Heart left ventricle (tissue), 16 donors: ENCODE measurements around the gene AP1G2. TPM values are rescaled to one million over a fixed set of nuclear protein-coding genes. Genes with fewer than 3 reads are reported as not detected.
A peak's percentile ranks its signal among the peaks of the same experiment; 100 is the strongest.

Experiments
- ATAC-seq, 4 donors: fragments of 200-7000 bp; cut with Tn5 transposase; one replicate each; pipeline ENCODE4 v1.9.1; 2020 to 2022; ENCODE audit warnings: moderate library complexity in 4 of 4, mild to moderate bottlenecking in 3 of 4, moderate number of reproducible peaks in 1 of 4
- DNase-seq, 5 donors: peaks; one replicate each; pipeline ENCODE4 v3.0.0-alpha.2; 2020
- H3K27ac ChIP-seq, 12 donors: fragments of 200-600 bp; sonication (generic) in 4 of 12; one replicate each; pipeline versions ENCODE4 v1.5.0 to v1.8.0; 2016 to 2022; ENCODE audit warnings: mild to moderate bottlenecking in 2 of 12
- H3K27me3 ChIP-seq, 9 donors: fragments of 200-600 bp; sonication (generic) in 2 of 9; one replicate each; pipeline versions ENCODE4 v1.5.1 to v1.8.0; 2016 to 2022; ENCODE audit warnings: mild to moderate bottlenecking in 3 of 9
- H3K36me3 ChIP-seq, 9 donors: fragments of 200-600 bp; sonication (generic) in 2 of 9; one replicate each; pipeline versions ENCODE4 v1.5.0 to v1.8.0; 2018 to 2022; ENCODE audit warnings: mild to moderate bottlenecking in 2 of 9
- H3K4me1 ChIP-seq, 12 donors: fragments of 200-600 bp; sonication (generic) in 4 of 12; one replicate each; pipeline versions ENCODE4 v1.5.0 to v1.8.0; 2016 to 2022; ENCODE audit warnings: mild to moderate bottlenecking in 3 of 12
- H3K4me3 ChIP-seq, 12 donors: fragments of 200-600 bp; sonication (generic) in 4 of 12; one replicate each; pipeline versions ENCODE4 v1.5.0 to v1.8.0; 2017 to 2022; ENCODE audit warnings: mild to moderate bottlenecking in 9 of 12, moderate library complexity in 4 of 12
- H3K9me3 ChIP-seq, 12 donors: fragments of 200-600 bp; sonication (generic) in 4 of 12; one replicate each; pipeline versions ENCODE4 v1.5.0 to v1.8.0; 2016 to 2022; ENCODE audit warnings: mild to moderate bottlenecking in 1 of 12
- CTCF ChIP-seq, 12 donors: fragments of 200-600 bp; sonication (generic) in 4 of 12; IDR thresholded peaks; one replicate each; pipeline versions ENCODE4 v1.5.0 to v1.8.0; 2018 to 2022; ENCODE audit warnings: antibody characterized with exemption in 12 of 12, mild to moderate bottlenecking in 5 of 12
- POLR2A ChIP-seq, 2 donors: fragments of 450-650 bp; IDR thresholded peaks; one replicate each; pipeline ENCODE4 v1.6.1; 2017; ENCODE audit warnings: antibody characterized with exemption in 2 of 2, mild to moderate bottlenecking in 2 of 2, moderate library complexity in 2 of 2
- WGBS, 4 donors: extraction: QIAGEN DNeasy Blood & Tissue Kit in 2 of 4; methylation state at CpG; one replicate each; pipeline versions ENCODE4 v1.1.5 to v1.1.7; 2013 to 2018; 5-methylcytosine and 5-hydroxymethylcytosine counted together
- intact Hi-C, 10 donors: fragments of 100-400 bp; cut with DNase I; formaldehyde crosslinking; loops; one replicate each; pipeline versions ENCODE4 v1.11.1 to v1.14.2; 2022
- polyA plus RNA-seq, 2 donors: library from polyadenylated mRNA; stranded (reverse); fragments of 200-250 nt; gene quantifications; one replicate each; pipeline ENCODE4 v1.2.3, GENCODE V29; 2013
- total RNA-seq, 9 donors: library from RNA; depleted of rRNA in 2 of 9; stranded (reverse); fragments of >200 nt in 2 of 9; fragmentation: NEBNext Ultra II Directional in 3 of 9; extraction: Animal tissue kit (Norgen Biotek cat#: 25700) in 3 of 9; gene quantifications; one replicate each; pipeline versions ENCODE4 v1.1.0 to v1.2.4, GENCODE V29; 2016 to 2023
- donor health status: ischemic (EF 13 %, LVEDD 7.1; RV severe dilation, severe dysfunction).
- donor health status: healthy with polysubstance abuse.
- donor health status: DM: no; HTN: yes; CAD: no.
- donor health status: DM: no; HTN: no; CAD: no.
- donor health status: ischemic (EF 25% LVEDD 6.9; RV normal size, moderate dysfunction).
- donor health status: ischemic (EF 25% LVEDD 5.7; RV mildly dilated, moderate dysfunction).
- donor health status: healthy.
- donor health status: DM: yes; HTN: yes; CAD: no.
- donor health status: ischemic (EF 35%, LVEDD 5.7; RV mildly dilated, moderate dysfunction).
- donor health status: nonischemic (EF 11% LVEDD 7.7; RV severe dilation, severe dysfunction).
- donor health status: DM: yes; HTN: yes; CAD: no.
- donor health status: PGD.
- donor health status: ischemic (EF 29% LVEDD 5.4; RV normal size, mild dysfunction).
- donor health status: nonischemic (EF 23%, LVEDD 6.1; RV moderate dilation, normal function).

The AP1G2 gene
- total and polyA plus RNA-seq, 11 donors = 7.2 to 33.8 (median 11.6) TPM

GRCh38 chr14:23561873-23562821, 5.4 kb downstream of the AP1G2 start:
- intact Hi-C loops = loop anchor here in 8 of 10 donors (1.0 to 10.0 kb wide), 7 partner anchors 81 to 297 kb away; partner anchors contain the start of gene PABPN1 (in 5 of the 8)
- no peak overlapping the region for H3K27ac ChIP-seq
- H3K4me1 ChIP-seq = peaks cover 0 to 24% (median 8%) of the 10 kb centered on the region in 12 donors
- H3K4me3 ChIP-seq = no peak overlapping the region
- DNase-seq = no peak
- H3K9me3 ChIP-seq = no peaks in the 10 kb centered on the region
- TF ChIP-seq POLR2A (IDR thresholded peaks at IDR 0.05) = no peak
- TF ChIP-seq CTCF (IDR thresholded peaks at IDR 0.05) = no peak
- ATAC-seq = peak in 1 of 4 donors; percentile 12
- 78 to 86% (median 79%) methylated on average over 14 to 15 of the region's 15 CpGs for WGBS, 4 donors
- peaks cover 0 to 77% (median 17%) of the 10 kb centered on the region in 9 donors for H3K36me3 ChIP-seq
- no peaks in the 10 kb centered on the region for H3K27me3 ChIP-seq

- no peak overlapping the region for H3K4me3 ChIP-seq
- no peaks in the 10 kb centered on the region for H3K27me3 ChIP-seq
- no peak for ATAC-seq
- peaks cover 0 to 77% (median 17%) of the 10 kb centered on the region in 9 donors for H3K36me3 ChIP-seq
- 76 to 100% (median 87%) methylated on average over 2 of the region's 2 CpGs for WGBS, 4 donors
- no peaks in the 10 kb centered on the region for H3K9me3 ChIP-seq
- no peak overlapping the region for H3K27ac ChIP-seq
- no peak for TF ChIP-seq POLR2A (IDR thresholded peaks at IDR 0.05)
- intact Hi-C loops = loop anchor here in 7 of 10 donors (2.0 to 10.0 kb wide), 5 partner anchors 80 to 296 kb away; partner anchors contain the start of gene PABPN1 (in 5 of the 7)
- peaks cover 0 to 24% (median 12%) of the 10 kb centered on the region in 12 donors for H3K4me1 ChIP-seq
- no peak for DNase-seq
Observed at GRCh38 chr14:23561259-23561658, 6.3 kb downstream of the AP1G2 start.

- H3K27ac ChIP-seq = no peak overlapping the region
- ATAC-seq = no peak
- peaks cover 0 to 31% (median 18%) of the 10 kb centered on the region in 12 donors for H3K4me1 ChIP-seq
- no peak for TF ChIP-seq POLR2A (IDR thresholded peaks at IDR 0.05)
- no peak for TF ChIP-seq CTCF (IDR thresholded peaks at IDR 0.05)
- intact Hi-C loops = loop anchor here (1.0 to 10.0 kb wide), 8 partner anchors 79 to 295 kb away; partner anchors contain the start of genes PABPN1 (in 6 of the 10), BCL2L2 (in 1 of the 10) and PPP1R3E (in 1 of the 10)
- peaks cover 0 to 70% (median 17%) of the 10 kb centered on the region in 9 donors for H3K36me3 ChIP-seq
- H3K27me3 ChIP-seq = no peaks in the 10 kb centered on the region
- DNase-seq = no peak
- no peaks in the 10 kb centered on the region for H3K9me3 ChIP-seq
- WGBS, 4 donors = 89 to 95% (median 90%) methylated on average over 3 of the region's 3 CpGs
- no peak overlapping the region for H3K4me3 ChIP-seq
Observed at GRCh38 chr14:23559926-23560520, 7.6 kb downstream of the AP1G2 start.

- DNase-seq = peak in 2 of 5 donors; percentile 65 to 74
- WGBS, 4 donors = 76 to 82% (median 79%) methylated on average over 19 to 21 of the region's 21 CpGs
- intact Hi-C loops = loop anchor here in 4 of 10 donors (1.0 to 10.0 kb wide), 5 partner anchors 78 to 254 kb away; partner anchors contain the start of genes BCL2L2 (in 1 of the 4), PABPN1 (in 1 of the 4) and PPP1R3E (in 1 of the 4)
- H3K4me1 ChIP-seq = peaks cover 0 to 31% (median 19%) of the 10 kb centered on the region in 12 donors
- H3K4me3 ChIP-seq = no peak overlapping the region
- TF ChIP-seq CTCF (IDR thresholded peaks at IDR 0.05) (peak; percentile 67 to 88 (median 80)), POLR2A (IDR thresholded peaks at IDR 0.05) (no peak)
- H3K27ac ChIP-seq = no peak overlapping the region
- no peak for ATAC-seq
- peaks cover 0 to 63% (median 17%) of the 10 kb centered on the region in 9 donors for H3K36me3 ChIP-seq
- no peaks in the 10 kb centered on the region for H3K9me3 ChIP-seq
- H3K27me3 ChIP-seq = no peaks in the 10 kb centered on the region
Observed at GRCh38 chr14:23559010-23559925, 8.3 kb downstream of the AP1G2 start.
